H1 (cell line): ENCODE data around the gene RGMB. TPM values are rescaled to one million over a fixed set of nuclear protein-coding genes. Genes with fewer than 3 reads are reported as not detected.

Experiments used
- CTCF ChIA-PET: fragments of 300-600 bp; sonication (Branson Sonifier 250); formaldehyde crosslinking; loops from one replicate; lab custom pipeline; 2021; ENCODE audit not compliant: partially characterized antibody; lab: Charles Lee
- POLR2A ChIA-PET: fragments of 300-600 bp; sonication (Branson Sonifier 250); formaldehyde crosslinking; loops from one replicate; lab custom pipeline; 2021; ENCODE audit warnings: inconsistent platforms; ENCODE audit not compliant: partially characterized antibody; lab: Charles Lee
- DNase-seq, 2 experiments: peaks; one replicate each; pipeline versions ENCODE4 v3.0.0 to v3.0.0-alpha.2; 2010 to 2022; ENCODE audit warnings: low spot score in 2 of 2, low read depth in 1 of 2, mixed read lengths in 1 of 2
- FAIRE-seq: peaks from 2 replicates; lab custom pipeline; 2011; peaks lifted over from hg19 to GRCh38; lab: Jason Lieb, UNC
- H2AFZ ChIP-seq: 2 replicates; pipeline ENCODE4 v1.8.1; 2012; ENCODE audit warnings: low read length, inconsistent platforms
- H2AK5ac ChIP-seq: 2 replicates; pipeline ENCODE4 v1.6.1; 2013; ENCODE audit warnings: low read depth, low read length
- H2BK120ac ChIP-seq: replicated peaks from 2 replicates; pipeline ENCODE3; 2013; ENCODE audit warnings: low read depth, low read length, inconsistent platforms
- H2BK12ac ChIP-seq: 2 replicates; pipeline ENCODE4 v1.6.1; 2013; ENCODE audit warnings: low read depth, low read length
- H2BK15ac ChIP-seq: 2 replicates; pipeline ENCODE4 v1.6.1; 2013; ENCODE audit warnings: low read length
- H2BK20ac ChIP-seq: 2 replicates; pipeline ENCODE4 v1.6.1; 2013; ENCODE audit warnings: low read length
- H2BK5ac ChIP-seq: 2 replicates; pipeline ENCODE4 v1.6.1; 2013; ENCODE audit warnings: low read depth, low read length
- H3K14ac ChIP-seq: 2 replicates; pipeline ENCODE4 v1.6.1; 2013; ENCODE audit warnings: inconsistent platforms; ENCODE audit not compliant: insufficient read length
- H3K18ac ChIP-seq: 2 replicates; pipeline ENCODE4 v1.6.1; 2013; ENCODE audit warnings: low read length; ENCODE audit errors: extremely low read depth
- H3K23ac ChIP-seq: 2 replicates; pipeline ENCODE4 v1.6.1; 2013; ENCODE audit warnings: inconsistent platforms; ENCODE audit not compliant: insufficient read length
- H3K23me2 ChIP-seq: 2 replicates; pipeline ENCODE4 v1.6.1; 2013; ENCODE audit warnings: low read depth, low read length
- H3K27ac ChIP-seq: 2 replicates; pipeline ENCODE4 v1.6.1; 2011; ENCODE audit warnings: low read depth, low read length, inconsistent platforms
- H3K27me3 ChIP-seq, 4 experiments: replicated peaks in 1 of 4; 1 replicate in 1 of 4; 2 replicates in 3 of 4; pipeline versions ENCODE4 v1.6.1 to v1.8.1; 2011 to 2013; ENCODE audit warnings: low read length in 3 of 4, mild to moderate bottlenecking in 3 of 4, inconsistent platforms in 2 of 4, mixed read lengths in 2 of 4, moderate library complexity in 1 of 4; ENCODE audit not compliant: control insufficient read depth in 3 of 4, insufficient read depth in 3 of 4; ENCODE audit errors: extremely low read depth in 1 of 4
- H3K36me3 ChIP-seq, 4 experiments: 2 replicates each; pipeline versions ENCODE4 v1.6.1 to v1.8.1; 2011 to 2013; ENCODE audit warnings: mild to moderate bottlenecking in 4 of 4, low read length in 3 of 4, moderate library complexity in 2 of 4, control low read depth in 1 of 4, inconsistent platforms in 1 of 4; ENCODE audit not compliant: insufficient read depth in 4 of 4, control insufficient read depth in 2 of 4
- H3K4ac ChIP-seq: replicated peaks from 2 replicates; pipeline ENCODE3; 2013; ENCODE audit warnings: low read length, low read depth, mixed read lengths, inconsistent platforms; ENCODE audit not compliant: insufficient read length
- H3K4me1 ChIP-seq, 4 experiments: replicated peaks in 1 of 4; 1 replicate in 1 of 4; 2 replicates in 3 of 4; pipeline versions ENCODE4 v1.6.1 to v1.8.1; 2011 to 2013; ENCODE audit warnings: low read length in 3 of 4, inconsistent platforms in 2 of 4, mixed read lengths in 1 of 4; ENCODE audit not compliant: insufficient read depth in 4 of 4, control insufficient read depth in 3 of 4
- H3K4me2 ChIP-seq, 2 experiments: 2 replicates each; pipeline versions ENCODE4 v1.6.1 to v1.8.1; 2011 to 2013; ENCODE audit warnings: low read depth in 2 of 2, low read length in 2 of 2, control low read depth in 1 of 2, inconsistent platforms in 1 of 2, mild to moderate bottlenecking in 1 of 2; ENCODE audit not compliant: insufficient read depth in 1 of 2
- H3K4me3 ChIP-seq, 4 experiments: fragments of 200-600, 300-600 bp in 1 of 4; sonication (generic), shearing (Covaris generic), sonication (Bioruptor Twin) in 1 of 4; 2 replicates each; pipeline versions ENCODE4 v1.5.1 to v1.8.1; 2011 to 2016; ENCODE audit warnings: low read length in 4 of 4, low read depth in 3 of 4, control low read depth in 2 of 4, inconsistent platforms in 2 of 4, mild to moderate bottlenecking in 2 of 4, mixed read lengths in 1 of 4, moderate library complexity in 1 of 4; ENCODE audit not compliant: insufficient read depth in 2 of 4; ENCODE audit errors: extremely low read depth in 1 of 4
- H3K56ac ChIP-seq: replicated peaks from 2 replicates; pipeline ENCODE3; 2013; ENCODE audit warnings: low read depth, mild to moderate bottlenecking, mixed read lengths, low read length, inconsistent platforms; ENCODE audit not compliant: insufficient read length
- H3K79me1 ChIP-seq: 2 replicates; pipeline ENCODE4 v1.6.1; 2013; ENCODE audit warnings: low read depth, low read length, control low read depth
- H3K79me2 ChIP-seq, 2 experiments: 2 replicates each; pipeline versions ENCODE4 v1.6.1 to v1.8.1; 2012 to 2013; ENCODE audit warnings: low read length in 2 of 2, mild to moderate bottlenecking in 2 of 2, inconsistent platforms in 1 of 2; ENCODE audit not compliant: insufficient read depth in 2 of 2, control insufficient read depth in 1 of 2
- H3K9ac ChIP-seq, 4 experiments: replicated peaks in 1 of 4; 1 replicate in 1 of 4; 2 replicates in 3 of 4; pipeline versions ENCODE4 v1.6.1 to v1.8.1; 2011 to 2013; ENCODE audit warnings: low read depth in 3 of 4, low read length in 3 of 4, control low read depth in 2 of 4, mild to moderate bottlenecking in 2 of 4, moderate library complexity in 2 of 4, inconsistent platforms in 1 of 4; ENCODE audit errors: extremely low read depth in 1 of 4
- H3K9me3 ChIP-seq, 2 experiments: 2 replicates each; pipeline versions ENCODE4 v1.6.1 to v1.8.1; 2012 to 2013; ENCODE audit warnings: mild to moderate bottlenecking in 2 of 2, moderate library complexity in 2 of 2, control low read depth in 1 of 2, inconsistent platforms in 1 of 2, low read depth in 1 of 2, low read length in 1 of 2, mixed read lengths in 1 of 2; ENCODE audit not compliant: insufficient read depth in 2 of 2
- H4K20me1 ChIP-seq, 2 experiments: replicated peaks in 1 of 2; 2 replicates each; pipeline versions ENCODE3 to v1.8.1; 2011 to 2013; ENCODE audit warnings: inconsistent platforms in 2 of 2, low read length in 2 of 2, mild to moderate bottlenecking in 1 of 2; ENCODE audit not compliant: insufficient read depth in 2 of 2, control insufficient read depth in 1 of 2
- H4K5ac ChIP-seq: 2 replicates; pipeline ENCODE4 v1.6.1; 2013; ENCODE audit warnings: low read length, low read depth, mixed read lengths, inconsistent platforms; ENCODE audit not compliant: insufficient read length
- H4K8ac ChIP-seq: 2 replicates; pipeline ENCODE4 v1.8.0; 2013; ENCODE audit warnings: mild to moderate bottlenecking, moderate library complexity, low read length, inconsistent platforms; ENCODE audit not compliant: insufficient read depth; ENCODE audit errors: extremely low read depth
- H4K91ac ChIP-seq: replicated peaks from 2 replicates; pipeline ENCODE3; 2013; ENCODE audit warnings: low read length, mixed read lengths, inconsistent platforms; ENCODE audit not compliant: insufficient read length
- MAX ChIP-seq: IDR thresholded peaks from 2 replicates; pipeline ENCODE4 v1.6.1; 2012; ENCODE audit warnings: inconsistent platforms
- RAD21 ChIP-seq, 2 experiments: IDR thresholded peaks in 1 of 2; conservative IDR thresholded peaks in 1 of 2; 2 replicates each; pipeline ENCODE4 v1.6.1; 2011; ENCODE audit warnings: low read depth in 2 of 2, low read length in 2 of 2, improper control_type of control experiment in 1 of 2, inconsistent platforms in 1 of 2, mild to moderate bottlenecking in 1 of 2, moderate library complexity in 1 of 2
- SRF ChIP-seq: IDR thresholded peaks from 2 replicates; pipeline ENCODE4 v1.6.1; 2011; ENCODE audit warnings: mild to moderate bottlenecking, low read depth, low read length, moderate library complexity
- WGBS, 2 experiments: shearing (Covaris generic) in 1 of 2; methylation state at CpG; one replicate each; pipeline versions ENCODE4 v1.1.6 to v1.1.7; 2013 to 2015; ENCODE audit warnings: low lambda C conversion rate in 2 of 2, mixed read lengths in 2 of 2, inconsistent platforms in 1 of 2, low coverage in 1 of 2, missing lambda C conversion rate in 1 of 2; ENCODE audit not compliant: insufficient replicate concordance in 2 of 2, insufficient coverage in 1 of 2, insufficient read length in 1 of 2; ENCODE audit errors: extremely low coverage in 1 of 2, missing lambda C conversion rate in 1 of 2; 5-methylcytosine and 5-hydroxymethylcytosine counted together
- polyA plus RNA-seq, 7 experiments: library from polyadenylated mRNA; depleted of rRNA in 3 of 7; stranded (reverse) in 5 of 7; unstranded in 2 of 7; fragments of >200 nt in 5 of 7; fragments of 200-250 nt in 2 of 7; gene quantifications; 1 replicate in 5 of 7; 2 replicates in 1 of 7; 4 replicates in 1 of 7; pipeline versions ENCODE4 v1.2.1 to v1.2.3, GENCODE V29; 2011 to 2013; ENCODE audit warnings: missing spikeins in 2 of 7, mixed read lengths in 2 of 7
- total RNA-seq: library from RNA; stranded (reverse); fragmentation: NEBNext Ultra II Directional; extraction: Animal tissue kit (Norgen Biotek cat#: 25700); gene quantifications from 2 replicates; pipeline ENCODE4 v1.2.1, GENCODE V29; 2021

Gene RGMB
- total and polyA plus RNA-seq, 2 of the 8 experiments (the other 6 are each of a cell fraction or from before 2014, with no cell fraction given), result 11.7 to 27.0 TPM

GRCh38 chr5:98787131-98787719 is 13.8 kb downstream of the RGMB start:
- no peak for DNase-seq
- Histone ChIP-seq H3K4ac (no peak overlapping the region), H2BK5ac (no peak overlapping the region), H2AFZ (no peak overlapping the region), H2BK120ac (no peak overlapping the region), H2BK20ac (no peak overlapping the region), H3K4me2 (no peak overlapping the region), H3K18ac (no peak overlapping the region), H3K56ac (no peak overlapping the region), H4K5ac (no peak overlapping the region), H4K20me1 (peaks cover 6 to 16% of the 10 kb centered on the region in 2 experiments), H2AK5ac (no peak overlapping the region), H4K8ac (no peak overlapping the region), H3K23ac (no peak overlapping the region), H3K79me2 (peaks cover 7 to 98% of the 10 kb centered on the region in 2 experiments), H4K91ac (no peak overlapping the region), H2BK15ac (no peak overlapping the region), H3K4me3 (no peak overlapping the region), H3K4me1 (peaks cover 0 to 16% (median 11%) of the 10 kb centered on the region in 4 experiments; a peak in 5 of 7 replicates), H3K23me2 (no peaks in the 10 kb centered on the region), H3K36me3 (peaks cover 0 to 40% (median 5%) of the 10 kb centered on the region in 4 experiments; a peak in 5 of 8 replicates), H2BK12ac (no peak overlapping the region), H3K9me3 (no peaks in the 10 kb centered on the region), H3K9ac (no peak overlapping the region), H3K14ac (no peak overlapping the region), H3K27me3 (no peaks in the 10 kb centered on the region), H3K27ac (no peak overlapping the region), H3K79me1 (peaks cover 16% of the 10 kb centered on the region)
- ChIA-PET CTCF (interaction anchor here (0.8 to 8.5 kb wide), 5 partner anchors 9 to 17 kb away, joined by 3 to 63 read pairs (median 8); no protein-coding TSS in a partner anchor), POLR2A (interaction anchor here (1.2 to 1.8 kb wide), 4 partner anchors 9 to 13 kb away, joined by 3 to 10 read pairs (median 4); partner anchors contain the start of gene RGMB)
- FAIRE-seq, result no peak
- WGBS, 2 experiments, result 82% methylated on average over 5 of the region's 5 CpGs; no CpG with 5 or more reads in 1 of the 2 experiments
- TF ChIP-seq SRF (no peak), RAD21 (IDR thresholded peaks at IDR 0.05 in 1 of 2, conservative IDR thresholded peaks at IDR 0.05 in 1 of 2; ENCODE audit: low read depth in 2 of 2, low read length in 2 of 2) (no peak), MAX (no peak)
